GM23248 (cell line): ENCODE data around the gene HTT. TPM values are rescaled to one million over a fixed set of nuclear protein-coding genes. Genes with fewer than 3 reads are reported as not detected.

Experiments
- DNase-seq: peaks from one replicate; pipeline ENCODE4 v3.0.0-alpha.2; 2015
- H2AFZ ChIP-seq: fragments of 200-600 bp; sonication (generic); 2 replicates; pipeline ENCODE4 v1.6.1; 2016; ENCODE audit warnings: antibody characterized with exemption
- H3F3A ChIP-seq: fragments of 200-600 bp; sonication (generic); 2 replicates; pipeline ENCODE4 v1.6.1; 2016; ENCODE audit warnings: mild to moderate bottlenecking, antibody characterized with exemption, mixed run types; ENCODE audit not compliant: insufficient read depth
- H3K27ac ChIP-seq: fragments of 200-600 bp; sonication (generic); 2 replicates; pipeline ENCODE4 v1.5.1; 2016; ENCODE audit warnings: mild to moderate bottlenecking
- H3K27me3 ChIP-seq: fragments of 200-600 bp; sonication (generic); replicated peaks from 2 replicates; pipeline ENCODE4 v1.6.1; 2016; ENCODE audit warnings: mild to moderate bottlenecking; ENCODE audit not compliant: insufficient read depth
- H3K36me3 ChIP-seq: fragments of 200-600 bp; sonication (generic); 2 replicates; pipeline ENCODE4 v1.6.1; 2016; ENCODE audit warnings: low read depth, mild to moderate bottlenecking
- H3K4me1 ChIP-seq: fragments of 200-600 bp; sonication (generic); 2 replicates; pipeline ENCODE4 v1.6.1; 2016; ENCODE audit warnings: mild to moderate bottlenecking; ENCODE audit not compliant: insufficient read depth
- H3K4me2 ChIP-seq: fragments of 200-600 bp; sonication (generic); one replicate; pipeline ENCODE4 v1.6.1; 2016; ENCODE audit warnings: mild to moderate bottlenecking; ENCODE audit not compliant: unreplicated experiment
- H3K4me3 ChIP-seq: fragments of 200-600 bp; sonication (generic); 2 replicates; pipeline ENCODE4 v1.5.1; 2016; ENCODE audit warnings: mild to moderate bottlenecking
- H3K79me2 ChIP-seq: fragments of 200-600 bp; sonication (generic); 2 replicates; pipeline ENCODE4 v1.6.1; 2016; ENCODE audit warnings: mild to moderate bottlenecking; ENCODE audit not compliant: insufficient read depth
- H3K9ac ChIP-seq: fragments of 200-600 bp; sonication (generic); 2 replicates; pipeline ENCODE4 v1.6.1; 2016; ENCODE audit warnings: mild to moderate bottlenecking
- H3K9me2 ChIP-seq: fragments of 200-600 bp; sonication (generic); 2 replicates; pipeline ENCODE4 v1.6.1; 2016; ENCODE audit warnings: mixed run types, mild to moderate bottlenecking, moderate library complexity; ENCODE audit not compliant: insufficient read depth
- H3K9me3 ChIP-seq: fragments of 200-600 bp; sonication (generic); one replicate; pipeline ENCODE4 v1.6.1; 2017; ENCODE audit warnings: low read depth
- H4K20me1 ChIP-seq: fragments of 200-600 bp; sonication (generic); 2 replicates; pipeline ENCODE4 v1.6.0; 2016; ENCODE audit not compliant: insufficient read depth
- EZH2 ChIP-seq: fragments of 200-600 bp; sonication (generic); IDR thresholded peaks from 2 replicates; pipeline ENCODE4 v1.6.1; 2018; ENCODE audit warnings: antibody characterized with exemption, mild to moderate bottlenecking; ENCODE audit not compliant: insufficient read depth, poor library complexity, severe bottlenecking
- EZH2phosphoT487 ChIP-seq: fragments of 200-600 bp; sonication (generic); IDR thresholded peaks from 2 replicates; pipeline ENCODE4 v1.6.1; 2018; ENCODE audit warnings: antibody characterized with exemption, moderate library complexity, mild to moderate bottlenecking, low read depth; ENCODE audit not compliant: insufficient read depth
- WGBS, 2 experiments: methylation state at CpG; one replicate each; pipeline ENCODE4 v1.1.6; 2015 to 2017; ENCODE audit warnings: low lambda C conversion rate in 2 of 2, low coverage in 1 of 2; ENCODE audit errors: missing lambda C conversion rate in 2 of 2; 5-methylcytosine and 5-hydroxymethylcytosine counted together
- in situ Hi-C: fragments of 300-500 bp; cut with MboI; formaldehyde crosslinking; loops from 2 replicates; pipeline ENCODE4 v1.15.0; 2020
- polyA plus RNA-seq: library from polyadenylated mRNA; unstranded; fragments of >200 nt; fragmentation: Nextera tagmentation; extraction: Ambion mirVana; gene quantifications from 2 replicates; pipeline ENCODE4 v1.2.1, GENCODE V29; 2016
- total RNA-seq: library from RNA; depleted of rRNA; stranded (reverse); fragments of >200 nt; shearing (Covaris generic); gene quantifications from 2 replicates; pipeline ENCODE4 v1.2.3, GENCODE V29; 2014

HTT gene
- total and polyA plus RNA-seq, 2 experiments from 2014 or later, result 8.2 to 26.5 TPM

GRCh38 chr4:3202836-3203820, 128.6 kb downstream of the HTT start:
- 81 to 84% methylated on average over 22 of the region's 22 CpGs for WGBS, 2 experiments
- Histone ChIP-seq H3K9ac (peak overlapping the region; percentile 52), H3K4me2 (peak overlapping the region; percentile 59)

DNA sequence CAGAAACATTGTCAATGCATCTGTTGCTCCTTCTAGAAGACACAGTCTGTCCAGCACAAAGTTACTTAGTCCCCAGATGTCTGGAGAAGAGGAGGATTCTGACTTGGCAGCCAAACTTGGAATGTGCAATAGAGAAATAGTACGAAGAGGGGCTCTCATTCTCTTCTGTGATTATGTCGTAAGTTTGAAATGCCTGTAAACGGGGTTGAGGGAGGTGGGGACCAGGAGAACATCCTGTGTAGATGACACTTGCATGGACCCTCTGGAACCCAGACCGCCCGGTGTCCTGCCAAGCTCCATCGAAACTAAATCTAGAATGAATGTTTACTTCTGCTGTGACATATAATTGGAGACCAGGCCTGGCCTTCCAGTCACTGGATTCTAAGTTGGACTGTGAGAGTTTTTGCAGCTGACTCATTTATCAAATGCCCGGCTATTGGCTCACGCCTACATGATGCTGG, 129.5 kb downstream of the HTT start:
- 13 to 14% methylated on average over 8 of the region's 8 CpGs for WGBS, 2 experiments
- Histone ChIP-seq H3K9me2 (no peaks in the 10 kb centered on the region), H3K27ac (peak overlapping the region; percentile 69), H3K79me2 (no peaks in the 10 kb centered on the region), H4K20me1 (no peaks in the 10 kb centered on the region), H2AFZ (0 out of 2 replicates have a peak overlapping the region, but pooled peaks have one; percentile 25), H3K27me3 (no peaks in the 10 kb centered on the region), H3K4me1 (peaks cover 28% of the 10 kb centered on the region), H3K9ac (peak overlapping the region; percentile 52), H3K4me3 (peak overlapping the region; percentile 35; the same call in 1 of the 2 replicates), H3K9me3 (no peaks in the 10 kb centered on the region), H3F3A (peaks cover 22% of the 10 kb centered on the region), H3K4me2 (peak overlapping the region; percentile 59), H3K36me3 (peaks cover 16% of the 10 kb centered on the region; the same call in 1 of the 2 replicates)
- peak; percentile 87 for DNase-seq
- TF ChIP-seq EZH2phosphoT487 (no peak), EZH2 (no peak)
- in situ Hi-C loops, result no loop called here

More at GRCh38 chr4:3202836-3203820, 128.6 kb downstream of the HTT start:
- Histone ChIP-seq H3K79me2 (no peaks in the 10 kb centered on the region), H2AFZ (no peak overlapping the region), H4K20me1 (no peaks in the 10 kb centered on the region), H3K36me3 (0 out of 2 replicates have a peak, but pooled peaks cover 9% of the 10 kb centered on the region), H3F3A (peaks cover 22% of the 10 kb centered on the region), H3K27me3 (no peaks in the 10 kb centered on the region), H3K9me3 (no peaks in the 10 kb centered on the region), H3K27ac (peak overlapping the region; percentile 69), H3K4me3 (no peak overlapping the region), H3K9me2 (no peaks in the 10 kb centered on the region), H3K4me1 (peaks cover 28% of the 10 kb centered on the region)
- in situ Hi-C loops, result no loop called here
- no peak for DNase-seq
- TF ChIP-seq EZH2phosphoT487 (no peak), EZH2 (no peak)

- peaks cover 22% of the 10 kb centered on the region for H3F3A ChIP-seq
- 97 to 98% methylated on average over 11 of the region's 11 CpGs for WGBS, 2 experiments
- peaks cover 18% of the 10 kb centered on the region for H3K4me1 ChIP-seq
- DNase-seq, result no peak
- H3K79me2 ChIP-seq, result no peaks in the 10 kb centered on the region
- H3K4me2 ChIP-seq, result no peak overlapping the region
- H3K4me3 ChIP-seq, result no peak overlapping the region
- H3K36me3 ChIP-seq, result peaks cover 24% of the 10 kb centered on the region
- no peaks in the 10 kb centered on the region for H3K9me3 ChIP-seq
- in situ Hi-C loops, result no loop called here
- no peaks in the 10 kb centered on the region for H4K20me1 ChIP-seq
- TF ChIP-seq EZH2, result no peak
- no peak for TF ChIP-seq EZH2phosphoT487
- H3K9ac ChIP-seq, result no peak overlapping the region
- H3K9me2 ChIP-seq, result no peaks in the 10 kb centered on the region
- H2AFZ ChIP-seq, result no peak overlapping the region
- H3K27ac ChIP-seq, result no peak overlapping the region
- no peaks in the 10 kb centered on the region for H3K27me3 ChIP-seq
Measured at GRCh38 chr4:3205995-3206394, 131.5 kb downstream of the HTT start.

- DNase-seq, result no peak
- Histone ChIP-seq H3K9me3 (no peaks in the 10 kb centered on the region), H3K79me2 (no peaks in the 10 kb centered on the region), H3K27ac (no peak overlapping the region), H3F3A (peaks cover 22% of the 10 kb centered on the region), H3K36me3 (peaks cover 24% of the 10 kb centered on the region), H3K4me1 (peaks cover 18% of the 10 kb centered on the region), H3K27me3 (no peaks in the 10 kb centered on the region), H3K4me3 (no peak overlapping the region), H2AFZ (no peak overlapping the region), H3K4me2 (no peak overlapping the region), H4K20me1 (no peaks in the 10 kb centered on the region), H3K9ac (no peak overlapping the region), H3K9me2 (no peaks in the 10 kb centered on the region)
- in situ Hi-C loops, result no loop called here
- no peak for TF ChIP-seq EZH2phosphoT487
- no peak for TF ChIP-seq EZH2
- WGBS, 2 experiments, result 98% methylated on average over 18 of the region's 18 CpGs
Measured at GRCh38 chr4:3206439-3207100, 132.1 kb downstream of the HTT start.
